Activated CD4-positive, alpha-beta T cell treated with anti-CD3 and anti-CD28 coated beads for 36 hours (primary cell): ENCODE results near the gene GRM5. TPM values are rescaled to one million over a fixed set of nuclear protein-coding genes. Genes with fewer than 3 reads are reported as not detected.
"Not testable (repeated sequence)": the region's sequence is repeated elsewhere in the genome, so short reads cannot be mapped to it uniquely, and the experiment has no call there.

Experiments
- ATAC-seq: fragments of 200-7000 bp; cut with Tn5 transposase; one replicate; pipeline ENCODE4 v1.10.0; 2021; ENCODE audit warnings: mild to moderate bottlenecking, moderate library complexity
- CTCF ChIA-PET: fragments of 350-600 bp; sonication (Branson Sonifier 250); formaldehyde crosslinking; loops from one replicate; lab custom pipeline; 2021; ENCODE audit warnings: antibody characterized with exemption; lab: Charles Lee
- POLR2A ChIA-PET: fragments of 350-600 bp; sonication (Branson Sonifier 250); formaldehyde crosslinking; loops from one replicate; lab custom pipeline; 2021; ENCODE audit warnings: antibody characterized with exemption, inconsistent platforms; lab: Charles Lee
- DNase-seq: peaks from one replicate; pipeline ENCODE4 v3.0.0-alpha.2; 2020
- H3K27ac Mint-ChIP-seq: one replicate; pipeline ENCODE4 v1.8.0; 2021; ENCODE audit warnings: mixed read lengths
- H3K27me3 Mint-ChIP-seq: one replicate; pipeline ENCODE4 v1.8.0; 2021; ENCODE audit warnings: mixed read lengths
- H3K36me3 Mint-ChIP-seq: one replicate; pipeline ENCODE4 v1.8.0; 2021; ENCODE audit warnings: low read depth, mixed read lengths
- H3K4me1 Mint-ChIP-seq: one replicate; pipeline ENCODE4 v1.8.0; 2021; ENCODE audit warnings: mixed read lengths
- H3K4me3 Mint-ChIP-seq: one replicate; pipeline ENCODE4 v1.8.0; 2021; ENCODE audit warnings: mild to moderate bottlenecking, moderate library complexity, mixed read lengths
- H3K9me3 Mint-ChIP-seq: one replicate; pipeline ENCODE4 v1.8.0; 2021; ENCODE audit warnings: low read depth, mixed read lengths
- intact Hi-C, 2 experiments: fragments of 100-400 bp; cut with DNase I in 1 of 2; cut with micrococcal nuclease in 1 of 2; formaldehyde crosslinking; loops; one replicate each; pipeline versions ENCODE4 v1.14.2 to v1.15.1; 2022 to 2024; cut with DNase I, micrococcal nuclease
- total RNA-seq, 2 experiments: library from RNA; stranded (reverse); gene quantifications; one replicate each; pipeline ENCODE4 v1.2.3, GENCODE V29; 2021

GRM5 gene
- total RNA-seq, 2 experiments from 2014 or later, result not detected

DNA sequence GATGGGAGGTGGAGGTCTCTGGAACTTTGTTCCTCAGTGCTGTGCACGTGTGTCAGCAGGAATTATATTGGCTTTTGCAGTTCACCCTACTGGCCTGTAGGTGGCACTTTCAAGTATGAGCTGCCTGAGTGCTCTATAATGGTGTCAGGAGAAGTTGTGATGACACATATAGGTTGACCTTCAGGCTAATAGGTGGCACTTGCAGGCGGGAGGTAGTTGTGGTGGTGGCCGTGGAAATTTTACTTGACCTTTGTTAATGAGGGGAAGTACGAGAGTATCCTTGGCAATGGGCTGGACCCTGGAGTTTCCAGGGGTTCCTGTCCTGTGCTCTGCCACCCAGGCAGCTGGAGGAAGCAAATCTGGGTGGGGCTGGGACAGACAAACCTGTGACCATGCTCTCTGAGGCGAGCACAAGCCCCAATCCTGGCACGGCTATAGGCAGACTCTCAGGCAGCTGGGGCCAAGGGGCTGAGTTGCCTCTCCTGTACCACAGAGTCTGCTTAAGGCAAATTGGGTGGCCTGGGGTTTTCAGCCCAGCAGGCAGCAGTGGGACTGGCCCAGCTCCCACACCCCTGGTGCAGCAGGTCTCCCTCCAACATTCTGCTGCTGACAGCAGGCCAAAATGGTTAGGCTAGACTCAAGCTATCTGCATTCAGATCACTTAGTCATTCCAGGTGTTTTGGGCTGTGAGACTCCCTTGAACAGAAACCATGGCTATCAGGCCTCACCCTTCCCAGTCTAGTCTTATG lies 580.7 kb downstream of the GRM5 start:
- DNase-seq (peak; percentile 41), ATAC-seq (peak; percentile 87)
- no peak overlapping the region for H3K27ac Mint-ChIP-seq
- no peak overlapping the region for H3K4me3 Mint-ChIP-seq
- H3K9me3 Mint-ChIP-seq, result no peaks in the 10 kb centered on the region
- ChIA-PET CTCF (interaction anchor here (0.5 to 1.8 kb wide), 20 partner anchors 10 to 696 kb away, joined by 3 to 7 read pairs (median 4); no protein-coding TSS in a partner anchor), POLR2A (no interaction called here)
- no peaks in the 10 kb centered on the region for H3K27me3 Mint-ChIP-seq
- intact Hi-C loops, result loop anchor here in 1 of 2 experiments (1.0 to 2.0 kb wide), 2 partner anchors 50 to 59 kb away; no protein-coding TSS in a partner anchor
- H3K4me1 Mint-ChIP-seq, result peaks cover 13% of the 10 kb centered on the region
- no peaks in the 10 kb centered on the region for H3K36me3 Mint-ChIP-seq

DNA sequence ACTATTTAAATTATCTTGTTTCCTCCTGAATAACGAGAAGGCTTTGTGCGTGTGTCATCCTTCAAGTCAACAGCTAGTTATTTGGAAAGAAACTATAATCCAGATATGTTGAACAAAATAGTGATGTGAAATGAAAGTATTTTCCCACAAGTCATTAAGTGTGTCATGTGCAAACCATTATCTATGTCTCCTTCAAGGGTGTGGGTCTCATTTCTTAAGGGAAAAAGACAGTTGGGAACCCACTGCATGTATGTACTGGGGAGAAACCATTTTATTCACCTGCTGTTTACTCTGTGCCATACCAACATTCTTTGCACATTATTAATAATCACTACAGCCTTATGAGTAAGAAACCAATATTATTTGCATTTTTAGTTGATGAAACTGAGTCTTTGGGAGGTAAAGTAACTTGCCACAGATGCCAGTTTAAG lies 582.9 kb downstream of the GRM5 start:
- Mint-ChIP-seq H3K27ac (no peak overlapping the region), H3K36me3 (no peaks in the 10 kb centered on the region), H3K4me3 (no peak overlapping the region), H3K27me3 (no peaks in the 10 kb centered on the region), H3K4me1 (peaks cover 5% of the 10 kb centered on the region), H3K9me3 (no peaks in the 10 kb centered on the region)
- DNase-seq (no peak), ATAC-seq (no peak)
- intact Hi-C loops, result no loop called here
- ChIA-PET CTCF (interaction anchor here (0.6 to 1.6 kb wide), 3 partner anchors 76 to 1398 kb away, joined by 3 read pairs; no protein-coding TSS in a partner anchor), POLR2A (no interaction called here)

DNA sequence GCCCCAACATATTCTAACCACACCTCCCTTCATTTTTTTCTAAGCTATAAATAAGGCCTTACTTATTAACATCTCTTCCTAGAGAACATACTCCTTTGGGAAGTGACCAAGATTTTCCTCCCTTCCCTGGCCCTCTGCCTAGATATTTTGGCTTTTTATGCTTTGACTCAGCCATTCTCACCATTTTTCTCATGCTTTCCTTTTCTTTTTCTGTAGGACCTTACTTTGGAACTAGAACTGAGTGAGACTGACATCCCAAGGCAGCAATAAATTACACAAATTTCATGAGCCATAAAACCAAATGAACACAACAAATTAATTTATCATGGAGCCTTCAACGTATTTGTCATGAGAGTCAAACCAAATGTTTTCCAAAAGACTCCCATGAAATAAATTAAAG lies 585.6 kb downstream of the GRM5 start:
- ATAC-seq (no peak), DNase-seq (no peak)
- peaks cover 5% of the 10 kb centered on the region for H3K4me1 Mint-ChIP-seq
- no peaks in the 10 kb centered on the region for H3K27me3 Mint-ChIP-seq
- no peak overlapping the region for H3K27ac Mint-ChIP-seq
- no peaks in the 10 kb centered on the region for H3K9me3 Mint-ChIP-seq
- H3K4me3 Mint-ChIP-seq, result no peak overlapping the region
- H3K36me3 Mint-ChIP-seq, result no peaks in the 10 kb centered on the region
- ChIA-PET POLR2A (no interaction called here), CTCF (interaction anchor here (1.3 kb wide), 1 partner anchor 11 kb away, joined by 3 read pairs; no protein-coding TSS in a partner anchor)
- intact Hi-C loops, result no loop called here

DNA sequence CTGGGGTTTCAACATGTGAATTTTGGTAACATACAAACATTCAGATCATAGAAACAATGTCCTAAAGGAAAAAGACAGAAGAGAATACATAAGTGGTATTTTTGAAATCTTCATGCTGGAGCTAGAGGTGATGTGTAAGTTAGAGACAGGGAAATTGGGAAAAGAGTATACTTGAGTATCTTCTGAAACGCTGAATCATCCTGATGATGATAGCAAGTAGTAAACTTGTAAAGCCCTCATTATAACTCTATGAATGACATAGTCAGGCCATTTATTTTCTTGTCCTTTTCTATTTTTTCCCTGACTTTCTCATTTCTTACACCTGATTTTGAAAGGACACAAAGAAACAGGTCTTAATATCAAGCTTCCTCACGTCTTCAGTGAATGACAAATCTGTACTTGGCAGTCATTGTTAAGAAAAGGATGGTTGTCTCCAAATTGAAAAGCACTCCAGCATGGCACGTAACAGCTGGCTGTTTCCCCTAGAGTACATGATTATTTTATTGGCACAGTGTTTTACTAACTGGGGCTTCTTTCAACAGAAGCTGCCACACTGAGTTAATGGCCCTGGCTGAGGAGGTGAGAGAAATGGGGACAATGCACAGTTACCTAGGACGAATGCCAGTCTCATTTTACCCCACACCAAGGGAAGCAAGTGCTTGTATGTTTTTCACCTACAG lies 587.5 kb downstream of the GRM5 start:
- H3K36me3 Mint-ChIP-seq, result no peaks in the 10 kb centered on the region
- POLR2A ChIA-PET, result no interaction called here
- ATAC-seq (no peak), DNase-seq (no peak)
- no peak overlapping the region for H3K4me3 Mint-ChIP-seq
- CTCF ChIA-PET, result interaction anchor here (0.6 to 1.5 kb wide), 2 partner anchors 37 to 96 kb away, joined by 3 read pairs; no protein-coding TSS in a partner anchor
- H3K9me3 Mint-ChIP-seq, result no peaks in the 10 kb centered on the region
- no peak overlapping the region for H3K27ac Mint-ChIP-seq
- no peaks in the 10 kb centered on the region for H3K27me3 Mint-ChIP-seq
- intact Hi-C loops, result no loop called here
- H3K4me1 Mint-ChIP-seq, result no peaks in the 10 kb centered on the region

DNA sequence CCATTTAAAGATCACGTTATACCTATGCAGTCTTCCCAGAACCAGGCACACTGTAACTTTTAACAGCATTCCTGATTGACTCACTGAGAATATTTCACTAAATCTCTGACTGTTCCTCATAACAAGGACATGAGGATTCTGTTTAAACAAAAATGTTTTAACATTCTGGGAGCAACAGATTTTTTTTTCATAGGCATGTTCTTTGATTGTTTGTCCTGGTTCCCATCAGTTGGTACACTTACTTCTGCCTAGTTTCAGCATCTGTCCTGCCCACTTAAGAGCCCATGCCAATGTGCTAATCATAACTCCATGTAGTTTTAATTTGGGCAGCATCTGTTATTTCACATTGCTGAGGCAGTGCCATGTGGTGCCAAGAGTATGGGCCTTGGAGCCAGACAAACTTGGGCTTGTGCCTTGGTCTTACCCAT lies 589.8 kb downstream of the GRM5 start:
- CTCF ChIA-PET, result no interaction called here
- Mint-ChIP-seq H3K27me3 (no peaks in the 10 kb centered on the region), H3K4me1 (no peaks in the 10 kb centered on the region), H3K9me3 (no peaks in the 10 kb centered on the region), H3K27ac (no peak overlapping the region), H3K4me3 (no peak overlapping the region), H3K36me3 (no peaks in the 10 kb centered on the region)
- intact Hi-C loops, result no loop called here
- POLR2A ChIA-PET, result no interaction called here
- no peak for DNase-seq
- ATAC-seq, result no peak

DNA sequence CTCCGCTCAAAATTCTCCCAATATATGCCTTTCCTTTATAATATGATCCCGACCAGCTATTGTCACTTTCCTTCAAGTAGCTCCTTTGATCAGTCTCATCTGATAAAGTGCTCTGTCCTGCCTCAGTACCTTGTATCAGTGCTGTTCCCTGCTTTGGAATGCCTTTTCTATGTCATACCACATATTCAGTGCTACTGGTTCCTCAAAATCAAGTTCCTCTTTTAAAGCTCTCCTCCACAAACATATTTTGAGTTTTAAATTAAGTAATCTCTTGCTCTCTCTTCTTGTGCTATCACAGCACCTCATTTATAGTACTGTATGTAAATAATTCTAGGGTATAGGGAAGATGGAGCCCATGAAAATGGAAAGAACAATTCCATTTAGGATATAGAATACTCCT lies 591.1 kb downstream of the GRM5 start:
- ChIA-PET CTCF (interaction anchor here (1.5 kb wide), 1 partner anchor 10 kb away, joined by 5 read pairs; no protein-coding TSS in a partner anchor), POLR2A (no interaction called here)
- ATAC-seq (no peak), DNase-seq (no peak)
- Mint-ChIP-seq H3K27ac (no peak overlapping the region), H3K27me3 (no peaks in the 10 kb centered on the region), H3K9me3 (no peaks in the 10 kb centered on the region), H3K36me3 (no peaks in the 10 kb centered on the region), H3K4me3 (no peak overlapping the region), H3K4me1 (no peaks in the 10 kb centered on the region)
- intact Hi-C loops, result no loop called here

DNA sequence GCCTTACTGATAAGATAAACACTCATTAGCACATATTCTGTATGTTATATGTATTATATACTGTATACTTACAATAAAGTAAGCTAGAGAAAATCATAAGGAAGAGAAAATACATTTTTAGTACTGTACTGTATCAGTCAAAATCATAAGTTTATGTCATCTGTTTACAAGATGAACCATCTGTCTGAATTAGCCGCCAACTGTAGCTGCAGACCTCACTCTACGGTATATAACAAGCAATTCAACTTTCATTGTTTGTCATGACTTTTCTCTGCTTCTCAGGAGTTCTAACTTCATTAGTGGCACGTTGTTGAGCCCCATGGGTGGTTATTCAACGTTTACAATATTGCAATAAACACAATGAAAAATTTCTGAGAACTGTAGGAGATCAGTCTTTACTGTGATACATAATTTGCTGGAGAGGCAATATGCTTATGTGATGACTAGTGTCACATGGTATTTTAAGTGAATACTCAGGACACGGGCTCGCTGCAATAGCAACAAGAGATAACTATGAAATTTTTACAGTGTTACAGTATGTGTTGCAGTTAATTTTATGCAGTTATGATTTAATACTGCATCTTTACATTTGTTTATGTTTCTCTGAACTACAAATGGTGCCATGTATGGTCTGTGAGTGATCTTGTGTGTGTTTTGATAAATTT lies 596.1 kb downstream of the GRM5 start:
- POLR2A ChIA-PET, result no interaction called here
- ATAC-seq (no peak), DNase-seq (no peak)
- intact Hi-C loops, result no loop called here
- H3K9me3 Mint-ChIP-seq, result no peaks in the 10 kb centered on the region
- no peaks in the 10 kb centered on the region for H3K27me3 Mint-ChIP-seq
- no peaks in the 10 kb centered on the region for H3K36me3 Mint-ChIP-seq
- H3K4me3 Mint-ChIP-seq, result no peak overlapping the region
- no peaks in the 10 kb centered on the region for H3K4me1 Mint-ChIP-seq
- H3K27ac Mint-ChIP-seq, result no peak overlapping the region
- CTCF ChIA-PET, result no interaction called here

DNA sequence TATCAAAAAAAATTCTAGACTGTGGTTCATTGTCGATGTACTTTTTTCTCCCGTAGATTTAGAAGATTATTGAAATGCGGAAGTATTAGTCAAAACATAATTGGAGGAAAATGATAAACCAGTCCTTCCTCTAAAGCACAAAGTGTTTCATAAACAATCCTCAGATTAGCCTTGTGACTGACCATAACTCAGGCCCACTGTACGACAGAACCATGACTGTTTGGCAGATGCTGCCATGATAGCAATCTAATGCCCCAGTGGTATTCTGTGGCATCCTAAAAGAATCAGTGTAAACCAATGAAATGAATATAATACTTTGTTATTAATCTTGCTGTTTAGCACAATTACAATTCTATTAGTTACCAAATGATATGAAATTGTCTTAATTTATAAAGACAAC lies 601.3 kb downstream of the GRM5 start:
- Mint-ChIP-seq H3K4me1 (no peaks in the 10 kb centered on the region), H3K36me3 (peaks cover 2% of the 10 kb centered on the region), H3K27ac (no peak overlapping the region), H3K9me3 (peaks cover 3% of the 10 kb centered on the region), H3K27me3 (no peaks in the 10 kb centered on the region), H3K4me3 (no peak overlapping the region)
- DNase-seq (no peak), ATAC-seq (no peak)
- intact Hi-C loops, result no loop called here
- POLR2A ChIA-PET, result no interaction called here
- CTCF ChIA-PET, result no interaction called here

DNA sequence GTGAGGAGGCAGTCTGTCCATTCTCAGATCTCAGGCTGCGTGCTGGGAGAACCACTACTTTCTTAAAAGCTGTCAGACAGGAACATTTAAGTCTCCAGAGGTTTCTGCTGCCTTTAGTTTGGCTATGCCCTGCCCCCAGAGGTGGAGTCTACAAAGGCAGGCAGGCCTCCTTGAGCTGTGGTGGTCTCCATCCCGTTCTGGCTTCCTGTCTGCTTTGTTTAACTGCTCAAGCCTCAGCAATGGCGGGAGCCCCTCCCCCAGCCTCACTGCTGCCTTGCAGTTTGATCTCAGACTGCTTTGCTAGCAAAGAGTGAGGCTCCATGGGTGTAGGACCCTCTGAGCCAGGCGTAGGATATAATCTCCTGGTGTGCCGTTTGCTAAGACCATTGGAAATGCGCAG lies 602.5 kb downstream of the GRM5 start:
- ATAC-seq, H3K9me3 Mint-ChIP-seq, H3K27me3 Mint-ChIP-seq, H3K4me1 Mint-ChIP-seq, intact Hi-C loops, POLR2A ChIA-PET, H3K4me3 Mint-ChIP-seq, H3K27ac Mint-ChIP-seq, DNase-seq, H3K36me3 Mint-ChIP-seq: not testable (repeated sequence)
- CTCF ChIA-PET, result interaction anchor here (1.8 kb wide), 1 partner anchor 15 kb away, joined by 4 read pairs; no protein-coding TSS in a partner anchor

DNA sequence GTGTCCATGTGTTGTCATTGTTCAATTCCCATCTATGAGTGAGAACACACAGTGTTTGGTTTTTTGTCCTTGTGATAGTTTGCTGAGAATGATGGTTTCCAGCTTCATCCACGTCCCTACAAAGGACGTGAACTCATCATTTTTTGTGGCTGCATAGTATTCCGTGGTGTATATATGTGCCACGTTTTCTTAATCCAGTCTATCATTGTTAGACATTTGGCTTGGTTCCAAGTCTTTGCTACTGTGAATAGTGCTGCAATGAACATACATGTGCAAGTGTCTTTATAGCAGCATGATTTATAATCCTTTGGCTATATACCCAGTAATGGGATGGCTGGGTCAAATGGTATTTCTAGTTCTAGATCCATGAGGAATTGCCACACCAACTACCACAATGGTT lies 607.7 kb downstream of the GRM5 start:
- DNase-seq, CTCF ChIA-PET, H3K4me1 Mint-ChIP-seq, intact Hi-C loops, H3K9me3 Mint-ChIP-seq, ATAC-seq, H3K27me3 Mint-ChIP-seq, H3K36me3 Mint-ChIP-seq, H3K4me3 Mint-ChIP-seq, H3K27ac Mint-ChIP-seq, POLR2A ChIA-PET: not testable (repeated sequence)

DNA sequence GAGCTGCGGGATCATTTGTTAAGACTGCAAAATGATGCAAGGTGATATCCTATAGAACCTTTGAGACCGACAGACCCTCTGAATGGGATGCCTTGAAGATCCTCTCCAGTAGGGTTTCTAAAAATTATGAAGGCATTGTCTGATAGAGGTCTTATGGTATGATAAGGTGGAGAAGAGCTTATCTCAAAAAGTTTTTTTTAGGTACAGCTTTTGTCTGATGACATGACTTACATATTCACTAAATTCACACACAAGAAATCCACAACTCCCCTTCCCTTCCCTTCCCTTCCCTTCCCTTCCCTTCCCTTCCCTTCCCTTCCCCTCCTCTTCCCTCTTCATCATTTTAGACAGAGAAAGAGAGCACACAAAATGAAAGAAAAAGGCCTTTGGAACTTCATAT lies 609.8 kb downstream of the GRM5 start:
- no peak for ATAC-seq
- no peak overlapping the region for H3K4me3 Mint-ChIP-seq
- no peaks in the 10 kb centered on the region for H3K36me3 Mint-ChIP-seq
- intact Hi-C loops, result no loop called here
- no peaks in the 10 kb centered on the region for H3K27me3 Mint-ChIP-seq
- POLR2A ChIA-PET, result no interaction called here
- peaks cover 1% of the 10 kb centered on the region for H3K9me3 Mint-ChIP-seq
- no peaks in the 10 kb centered on the region for H3K4me1 Mint-ChIP-seq
- CTCF ChIA-PET, result no interaction called here
- DNase-seq, result no peak
- no peak overlapping the region for H3K27ac Mint-ChIP-seq
